Stimulated activated CD8-positive, alpha-beta memory T cell treated with anti-CD3 and anti-CD28 coated beads, Interleukin-7, amount 100 ng/mL, for 1 hour (primary cell): ENCODE results near the gene SBF1.
"Not testable (repeated sequence)": the region's sequence is repeated elsewhere in the genome, so short reads cannot be mapped to it uniquely, and the experiment has no call there.

Experiments
- DNase-seq, 2 donors: peaks; one replicate each; pipeline ENCODE4 v3.0.0-alpha.2; 2020; ENCODE audit warnings: low read depth in 2 of 2

SBF1 gene, protein sequence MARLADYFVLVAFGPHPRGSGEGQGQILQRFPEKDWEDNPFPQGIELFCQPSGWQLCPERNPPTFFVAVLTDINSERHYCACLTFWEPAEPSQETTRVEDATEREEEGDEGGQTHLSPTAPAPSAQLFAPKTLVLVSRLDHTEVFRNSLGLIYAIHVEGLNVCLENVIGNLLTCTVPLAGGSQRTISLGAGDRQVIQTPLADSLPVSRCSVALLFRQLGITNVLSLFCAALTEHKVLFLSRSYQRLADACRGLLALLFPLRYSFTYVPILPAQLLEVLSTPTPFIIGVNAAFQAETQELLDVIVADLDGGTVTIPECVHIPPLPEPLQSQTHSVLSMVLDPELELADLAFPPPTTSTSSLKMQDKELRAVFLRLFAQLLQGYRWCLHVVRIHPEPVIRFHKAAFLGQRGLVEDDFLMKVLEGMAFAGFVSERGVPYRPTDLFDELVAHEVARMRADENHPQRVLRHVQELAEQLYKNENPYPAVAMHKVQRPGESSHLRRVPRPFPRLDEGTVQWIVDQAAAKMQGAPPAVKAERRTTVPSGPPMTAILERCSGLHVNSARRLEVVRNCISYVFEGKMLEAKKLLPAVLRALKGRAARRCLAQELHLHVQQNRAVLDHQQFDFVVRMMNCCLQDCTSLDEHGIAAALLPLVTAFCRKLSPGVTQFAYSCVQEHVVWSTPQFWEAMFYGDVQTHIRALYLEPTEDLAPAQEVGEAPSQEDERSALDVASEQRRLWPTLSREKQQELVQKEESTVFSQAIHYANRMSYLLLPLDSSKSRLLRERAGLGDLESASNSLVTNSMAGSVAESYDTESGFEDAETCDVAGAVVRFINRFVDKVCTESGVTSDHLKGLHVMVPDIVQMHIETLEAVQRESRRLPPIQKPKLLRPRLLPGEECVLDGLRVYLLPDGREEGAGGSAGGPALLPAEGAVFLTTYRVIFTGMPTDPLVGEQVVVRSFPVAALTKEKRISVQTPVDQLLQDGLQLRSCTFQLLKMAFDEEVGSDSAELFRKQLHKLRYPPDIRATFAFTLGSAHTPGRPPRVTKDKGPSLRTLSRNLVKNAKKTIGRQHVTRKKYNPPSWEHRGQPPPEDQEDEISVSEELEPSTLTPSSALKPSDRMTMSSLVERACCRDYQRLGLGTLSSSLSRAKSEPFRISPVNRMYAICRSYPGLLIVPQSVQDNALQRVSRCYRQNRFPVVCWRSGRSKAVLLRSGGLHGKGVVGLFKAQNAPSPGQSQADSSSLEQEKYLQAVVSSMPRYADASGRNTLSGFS (N-terminal part only)

DNA sequence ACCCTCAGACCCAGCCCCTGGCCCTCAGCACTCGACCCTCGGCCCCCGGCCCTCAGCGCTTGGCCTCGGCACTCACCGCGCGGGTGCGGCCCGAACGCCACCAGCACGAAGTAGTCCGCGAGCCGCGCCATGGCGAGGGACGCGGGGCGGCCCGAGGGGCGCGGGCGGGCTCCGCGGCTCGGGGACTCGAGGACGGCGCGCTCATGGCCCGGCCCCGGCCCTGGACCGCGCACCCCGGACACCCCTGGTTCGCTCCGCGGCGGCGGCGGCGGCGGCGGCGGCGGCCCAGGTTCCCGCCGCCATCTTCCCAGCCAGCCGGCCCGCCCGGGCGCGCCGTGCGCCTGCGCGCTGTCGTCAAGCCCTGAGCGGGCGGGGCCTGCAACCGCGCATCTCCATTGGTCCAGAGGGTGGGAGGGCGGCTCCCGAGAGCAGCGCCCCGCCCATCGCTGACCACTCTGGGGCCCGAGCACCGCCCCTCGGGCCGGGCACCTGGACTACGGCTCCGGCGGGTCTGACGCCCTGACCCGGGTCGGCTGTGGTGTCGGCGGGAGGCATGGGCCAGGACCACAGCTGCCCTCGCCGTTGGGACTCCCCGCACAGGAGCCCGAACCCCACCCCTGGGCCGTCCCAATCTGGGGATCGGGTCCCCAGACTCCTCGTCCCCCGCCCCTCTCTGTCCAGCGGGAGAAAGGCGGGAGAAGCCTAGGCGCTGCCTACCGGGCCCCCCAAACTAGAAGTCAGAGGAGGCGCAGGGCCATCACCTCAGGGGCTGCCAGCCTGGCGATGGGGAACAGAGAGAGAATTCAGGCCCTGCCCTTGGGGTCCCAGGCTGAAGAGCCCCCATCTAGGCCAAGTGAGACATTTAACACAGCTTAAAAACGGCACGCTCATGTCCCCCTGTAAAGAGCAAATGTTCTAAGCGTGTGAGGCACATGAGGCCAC lies at the start of gene SBF1:
TSS of gene SBF1 (minus strand) at position 326 of the 942 bp plus-strand sequence. CDS start at position 131, 195 bp downstream.
- peak; percentile 72 to 75 for DNase-seq

DNA sequence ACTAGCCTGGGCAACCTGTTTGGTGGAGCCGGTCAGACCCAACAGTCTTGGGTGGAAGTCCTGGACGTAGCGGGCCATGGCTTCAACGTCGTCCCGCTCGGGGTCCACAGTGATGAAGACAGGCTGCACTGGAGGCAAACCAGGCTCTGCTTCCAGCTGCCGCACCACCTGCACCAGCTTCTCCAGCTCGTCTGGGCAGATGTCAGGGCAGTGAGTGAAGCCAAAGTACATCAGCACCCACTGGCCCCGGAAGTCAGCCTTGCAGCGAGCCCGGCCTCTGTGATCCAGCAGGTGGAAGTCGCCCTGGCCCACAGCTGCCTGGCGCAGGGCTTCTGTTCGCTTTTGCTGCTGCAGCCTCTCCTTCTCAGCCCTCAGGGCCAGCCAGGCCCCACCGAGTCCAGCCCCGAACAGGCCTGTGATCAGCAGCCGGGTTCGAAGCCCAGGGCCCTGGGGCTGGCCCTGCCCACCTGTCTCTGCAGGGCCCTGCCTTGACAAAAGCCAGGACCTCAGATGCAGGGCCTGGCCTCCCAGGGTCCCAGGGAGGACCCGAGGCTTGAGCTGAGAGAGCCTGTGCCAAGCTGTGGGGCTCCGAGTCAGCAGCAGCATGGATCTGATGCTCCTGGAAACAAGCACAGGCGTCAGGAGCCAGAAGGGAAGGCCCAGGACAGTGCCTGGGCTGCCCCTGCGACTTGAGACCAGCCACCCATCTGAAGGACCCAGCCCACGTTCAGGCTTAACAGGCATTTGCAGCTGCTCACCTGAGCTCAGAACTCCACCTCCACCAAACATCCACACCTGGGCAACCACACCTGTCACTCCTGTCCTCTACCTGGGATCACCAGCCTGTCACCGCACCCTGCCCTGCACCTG lies 49.2 kb upstream of the SBF1 start:
- DNase-seq, result no peak

DNA sequence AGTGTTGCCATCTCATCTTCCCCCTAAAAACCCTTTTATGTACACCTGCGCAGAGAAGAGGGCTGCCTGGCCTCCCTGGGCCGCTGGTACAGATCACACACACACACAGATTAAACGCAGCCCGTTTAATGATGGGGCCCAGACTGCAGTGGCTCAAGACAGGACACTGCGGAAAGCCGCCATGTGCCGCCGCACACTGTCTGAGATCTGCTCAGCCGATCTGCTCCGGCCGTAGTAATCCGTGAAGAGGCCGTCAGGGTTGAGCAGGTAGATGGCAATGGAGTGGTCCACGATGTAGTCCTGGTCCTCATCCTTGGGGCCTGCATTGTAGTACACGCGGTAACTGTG lies 48.6 kb upstream of the SBF1 start:
- no peak for DNase-seq

DNA sequence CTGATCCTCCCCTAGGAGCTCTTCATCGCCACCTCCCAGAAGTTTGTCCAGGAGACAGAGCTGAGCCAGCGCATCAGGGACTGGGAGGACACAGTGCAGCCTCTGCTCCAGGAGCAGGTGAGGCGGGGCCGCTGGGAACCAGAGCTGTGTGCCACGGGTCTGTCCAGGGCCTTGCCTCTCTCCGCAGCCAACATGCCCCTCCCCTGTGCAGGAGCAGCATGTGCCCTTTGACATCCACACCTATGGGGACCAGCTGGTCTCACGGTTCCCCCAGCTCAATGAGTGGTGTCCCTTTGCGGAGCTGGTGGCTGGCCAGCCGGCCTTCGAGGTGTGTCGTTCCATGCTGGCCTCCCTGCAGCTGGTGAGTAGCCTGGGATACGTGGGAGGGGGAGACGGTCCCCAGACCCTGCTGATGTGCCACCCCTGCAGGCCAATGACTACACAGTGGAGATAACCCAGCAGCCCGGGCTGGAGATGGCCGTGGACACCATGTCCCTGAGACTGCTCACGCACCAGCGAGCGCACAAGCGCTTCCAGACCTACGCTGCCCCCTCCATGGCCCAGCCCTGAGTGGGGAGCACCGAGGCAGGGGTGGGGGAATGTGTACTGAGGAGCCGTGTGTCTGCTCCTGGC lies 48.1 kb upstream of the SBF1 start:
- no peak for DNase-seq

DNA sequence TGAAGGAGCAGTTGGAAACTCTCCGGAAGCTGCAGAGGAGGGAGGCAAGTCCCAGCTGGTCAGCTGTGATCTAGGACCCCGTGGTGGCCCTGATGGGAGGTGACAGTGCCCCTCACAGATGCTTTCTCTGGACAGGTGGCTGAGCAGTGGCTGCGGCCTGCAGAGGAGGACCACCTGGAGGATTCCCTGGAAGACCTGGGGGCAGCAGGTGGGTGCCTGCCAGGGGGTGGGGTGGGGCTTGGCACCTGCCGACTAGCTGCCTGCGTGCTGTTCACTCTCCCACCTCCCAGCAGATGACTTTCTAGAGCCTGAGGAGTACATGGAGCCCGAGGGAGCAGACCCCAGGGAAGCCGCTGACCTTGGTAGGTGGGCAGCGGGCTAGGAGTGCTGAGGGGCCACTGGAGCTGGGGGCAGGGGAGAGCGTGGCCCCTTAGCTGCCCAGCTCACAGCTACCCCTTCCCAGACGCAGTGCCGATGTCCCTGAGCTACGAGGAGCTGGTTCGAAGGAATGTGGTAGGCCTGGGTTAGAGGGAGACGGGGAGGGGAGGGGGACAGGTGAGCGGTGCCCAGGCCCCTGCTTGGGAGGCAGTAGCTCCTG lies 47.5 kb upstream of the SBF1 start:
- no peak for DNase-seq

DNA sequence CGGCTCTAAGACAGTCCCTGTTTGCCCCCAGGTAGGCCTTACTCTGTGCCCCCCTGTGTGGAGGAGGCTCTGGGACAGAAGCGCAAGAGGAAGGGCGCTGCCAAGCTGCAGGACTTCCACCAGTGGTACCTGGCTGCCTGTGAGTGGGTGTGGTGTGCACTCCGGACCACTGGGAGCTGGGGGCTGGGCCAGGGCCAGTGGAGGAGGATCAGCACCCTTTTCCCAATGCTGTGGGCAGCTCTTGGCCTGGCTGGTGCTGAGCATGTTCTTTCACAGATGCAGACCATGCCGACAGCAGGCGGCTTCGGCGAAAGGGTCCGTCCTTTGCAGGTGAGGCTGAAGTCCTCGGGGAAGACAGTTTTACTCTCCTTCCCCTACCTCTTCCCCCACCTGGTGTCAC lies 46.9 kb upstream of the SBF1 start:
- no peak for DNase-seq

DNA sequence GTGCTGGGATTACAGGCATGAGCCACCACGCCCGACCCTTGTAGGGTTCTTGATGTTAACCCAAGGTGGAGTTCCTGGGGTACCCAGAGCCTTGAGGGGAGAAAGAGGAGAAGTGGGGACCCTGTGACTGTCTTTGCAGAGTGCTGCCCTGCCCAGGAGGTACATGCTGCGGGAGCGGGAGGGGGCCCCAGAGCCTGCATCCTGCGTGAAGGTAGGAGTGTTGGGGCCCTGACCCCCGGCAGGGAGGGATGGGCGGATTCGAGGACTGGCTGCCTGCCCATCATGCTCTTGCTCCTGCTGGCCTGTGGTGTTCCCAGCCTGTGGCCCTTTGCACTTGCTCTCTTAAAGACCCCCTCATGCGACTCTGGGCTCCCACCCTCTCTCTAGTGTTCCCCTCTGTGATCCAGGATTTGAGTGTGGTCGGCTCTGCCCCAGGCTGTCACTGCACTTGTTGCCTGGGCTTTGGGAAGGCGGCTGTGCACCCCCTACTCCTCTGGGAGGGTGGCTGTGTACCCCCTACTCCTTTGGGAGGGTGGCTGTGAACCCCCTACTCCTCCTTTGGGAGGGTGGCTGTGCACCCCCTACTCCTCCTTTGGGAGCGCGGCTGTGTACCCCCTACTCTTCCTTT lies 46.1 kb upstream of the SBF1 start:
- no peak for DNase-seq

DNA sequence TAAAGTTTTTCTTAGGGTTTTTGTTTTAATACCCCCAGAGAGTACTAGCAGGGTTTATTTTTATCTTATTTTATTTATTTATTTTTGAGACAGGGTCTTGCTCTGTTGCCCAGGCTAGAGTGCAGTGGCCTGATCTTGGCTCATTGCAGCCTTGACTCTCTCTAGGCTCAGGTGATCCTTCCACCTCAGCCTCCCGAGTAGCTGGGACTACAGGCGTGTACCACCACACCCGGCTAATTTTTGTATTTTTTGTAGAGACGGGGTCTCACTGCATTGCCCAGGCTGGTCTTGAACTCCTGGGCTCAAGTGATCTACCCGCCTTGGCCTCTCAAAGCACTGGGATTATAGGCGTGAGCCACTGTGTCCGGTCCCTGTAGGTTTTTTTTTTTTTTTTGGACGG lies 45.3 kb upstream of the SBF1 start:
- not testable (repeated sequence) for DNase-seq

DNA sequence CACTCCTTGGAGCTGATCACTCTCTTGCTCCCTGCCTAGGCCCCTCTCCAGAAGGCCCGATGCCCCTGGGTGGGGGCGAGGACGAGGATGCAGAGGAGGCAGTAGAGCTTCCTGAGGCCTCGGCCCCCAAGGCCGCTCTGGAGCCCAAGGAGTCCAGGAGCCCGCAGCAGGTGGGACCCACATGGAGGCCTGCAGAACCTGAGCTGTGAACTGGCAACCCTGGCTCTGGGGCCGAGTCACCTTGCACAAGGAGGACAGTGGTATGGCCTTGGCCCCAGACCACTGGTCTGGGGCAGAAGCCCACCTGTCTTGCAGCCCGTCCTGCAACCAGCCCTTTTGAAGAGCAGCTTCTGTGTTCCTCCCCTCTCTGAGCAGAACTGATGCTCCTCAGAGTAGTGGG lies 44.3 kb upstream of the SBF1 start:
- no peak for DNase-seq

DNA sequence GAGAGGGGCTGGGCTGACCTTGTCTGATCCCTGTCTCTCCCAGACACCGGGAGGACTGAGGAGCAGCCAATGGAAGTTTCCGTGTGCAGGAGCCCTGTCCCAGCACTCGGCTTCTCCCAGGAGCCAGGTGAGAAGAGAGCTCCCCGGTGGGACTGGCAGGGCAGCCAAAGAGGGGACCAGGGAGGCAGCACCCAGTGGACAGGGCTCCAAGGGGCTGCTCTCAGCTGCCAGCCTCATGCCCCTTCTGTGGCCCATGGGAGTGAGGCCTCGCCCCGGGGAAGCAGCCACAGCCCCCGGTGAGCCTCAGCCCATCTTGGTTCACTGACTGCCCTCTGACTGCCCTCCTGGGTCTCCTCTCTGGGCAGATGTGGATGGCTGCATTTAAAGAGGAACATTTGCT lies 43.8 kb upstream of the SBF1 start:
- no peak for DNase-seq

DNA sequence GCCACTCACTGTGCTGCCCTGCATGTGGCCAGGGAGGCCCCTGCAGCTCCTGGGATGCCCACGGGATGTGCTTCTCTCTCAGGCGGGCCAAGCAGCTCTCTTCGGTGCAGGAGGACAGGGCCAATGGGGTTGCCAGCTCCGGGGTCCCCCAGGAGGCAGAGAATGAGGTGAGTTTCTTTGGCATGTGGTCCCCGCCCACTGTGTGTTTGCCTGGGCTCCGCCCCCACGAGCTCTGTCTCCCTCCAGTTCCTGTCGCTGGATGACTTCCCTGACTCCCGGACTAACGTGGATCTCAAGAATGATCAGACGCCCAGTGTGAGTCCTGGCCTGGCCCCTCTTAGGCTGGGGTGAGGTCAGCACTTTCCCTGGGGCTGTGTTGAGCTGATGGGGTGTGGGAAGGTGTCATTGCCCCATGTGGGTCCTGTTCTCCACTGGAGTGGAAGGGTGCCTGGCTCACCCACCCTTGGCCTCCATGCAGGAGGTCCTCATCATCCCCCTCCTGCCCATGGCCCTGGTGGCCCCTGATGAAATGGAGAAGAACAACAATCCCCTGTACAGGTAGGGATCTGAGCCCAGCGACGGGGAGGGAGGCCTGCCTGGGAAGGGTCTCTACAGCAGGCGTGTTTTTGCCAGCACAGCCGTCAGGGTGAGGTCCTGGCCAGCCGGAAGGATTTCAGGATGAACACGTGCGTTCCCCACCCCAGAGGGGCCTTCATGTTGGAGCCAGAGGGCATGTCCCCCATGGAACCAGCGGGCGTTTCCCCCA lies 42.8 kb upstream of the SBF1 start:
- DNase-seq, result no peak

DNA sequence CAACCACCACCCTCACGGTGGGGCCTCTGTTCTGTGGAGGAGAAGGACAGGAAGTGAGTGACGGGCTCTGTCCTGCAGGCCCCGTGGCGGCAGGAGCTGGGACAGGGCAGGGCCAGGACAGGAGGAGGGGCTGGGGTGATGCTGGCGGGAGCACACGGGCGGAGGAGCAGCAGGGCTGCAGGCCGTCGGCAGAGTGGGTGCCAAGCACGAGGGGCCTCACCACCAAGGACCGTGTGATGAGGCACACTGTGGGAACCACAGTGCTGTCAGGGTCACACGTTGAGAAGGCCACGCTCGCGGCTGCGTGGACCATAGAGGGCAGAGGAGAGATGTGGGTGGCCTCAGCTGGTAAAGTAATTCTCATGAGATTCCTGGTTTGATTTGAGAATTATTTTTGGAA lies 42.1 kb upstream of the SBF1 start:
- DNase-seq, result no peak

DNA sequence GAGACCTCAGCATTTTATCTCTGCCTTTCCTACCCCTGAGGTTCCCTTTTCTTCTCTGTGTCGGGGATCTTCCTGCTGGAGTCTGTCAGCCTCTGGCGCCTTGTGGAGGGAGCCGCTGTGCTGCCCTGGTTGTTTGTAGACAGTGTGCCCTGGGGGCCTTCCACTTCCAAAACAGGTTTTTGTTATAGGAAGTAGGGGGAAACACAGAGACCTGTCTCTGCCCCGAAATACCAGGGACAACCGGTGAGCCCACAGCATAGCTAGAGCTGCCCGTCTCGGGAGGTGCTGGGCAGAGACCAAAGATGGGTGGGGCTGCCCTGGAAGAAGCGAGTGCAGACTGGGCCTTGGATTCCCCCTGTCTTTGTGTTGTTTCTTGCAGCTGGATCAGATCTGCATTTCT lies 41.2 kb upstream of the SBF1 start:
- no peak for DNase-seq

DNA sequence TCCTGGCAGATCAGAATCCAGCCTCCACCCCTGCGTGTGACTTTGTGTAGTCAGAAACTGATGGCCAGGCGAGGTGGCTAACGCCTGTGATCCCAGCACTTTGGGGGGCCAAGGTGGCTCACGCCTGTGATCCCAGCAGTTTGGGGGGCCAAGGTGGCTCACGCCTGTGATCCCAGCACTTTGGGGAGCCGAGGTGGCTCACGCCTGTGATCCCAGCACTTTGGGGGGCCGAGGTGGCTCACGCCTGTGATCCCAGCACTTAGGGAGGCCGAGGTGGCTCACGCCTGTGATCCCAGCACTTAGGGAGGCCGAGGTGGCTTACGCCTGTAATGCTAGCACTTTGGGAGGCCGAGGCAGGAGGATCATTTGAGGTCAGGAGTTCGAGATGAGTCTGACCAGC lies 38.3 kb upstream of the SBF1 start:
- DNase-seq, result no peak

DNA sequence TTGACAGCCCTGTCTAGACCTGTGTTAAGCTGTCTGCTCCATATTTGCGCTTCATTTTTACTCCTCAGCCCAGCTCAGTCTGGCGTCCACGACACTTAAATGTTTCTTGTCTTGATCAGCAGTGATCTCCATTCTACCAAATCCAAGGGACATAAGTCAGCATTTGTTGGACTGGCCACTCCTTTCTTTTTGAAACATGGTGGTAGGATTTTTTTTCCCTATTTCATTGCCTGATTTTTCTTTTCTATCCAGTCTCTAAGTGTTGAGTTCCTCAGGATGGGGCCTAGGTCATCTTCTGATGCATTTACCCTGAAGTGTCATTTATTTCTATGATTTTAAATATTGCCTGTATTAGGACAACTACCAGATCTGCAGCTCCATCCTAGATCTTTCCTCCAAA lies 34.1 kb upstream of the SBF1 start:
- no peak for DNase-seq

DNA sequence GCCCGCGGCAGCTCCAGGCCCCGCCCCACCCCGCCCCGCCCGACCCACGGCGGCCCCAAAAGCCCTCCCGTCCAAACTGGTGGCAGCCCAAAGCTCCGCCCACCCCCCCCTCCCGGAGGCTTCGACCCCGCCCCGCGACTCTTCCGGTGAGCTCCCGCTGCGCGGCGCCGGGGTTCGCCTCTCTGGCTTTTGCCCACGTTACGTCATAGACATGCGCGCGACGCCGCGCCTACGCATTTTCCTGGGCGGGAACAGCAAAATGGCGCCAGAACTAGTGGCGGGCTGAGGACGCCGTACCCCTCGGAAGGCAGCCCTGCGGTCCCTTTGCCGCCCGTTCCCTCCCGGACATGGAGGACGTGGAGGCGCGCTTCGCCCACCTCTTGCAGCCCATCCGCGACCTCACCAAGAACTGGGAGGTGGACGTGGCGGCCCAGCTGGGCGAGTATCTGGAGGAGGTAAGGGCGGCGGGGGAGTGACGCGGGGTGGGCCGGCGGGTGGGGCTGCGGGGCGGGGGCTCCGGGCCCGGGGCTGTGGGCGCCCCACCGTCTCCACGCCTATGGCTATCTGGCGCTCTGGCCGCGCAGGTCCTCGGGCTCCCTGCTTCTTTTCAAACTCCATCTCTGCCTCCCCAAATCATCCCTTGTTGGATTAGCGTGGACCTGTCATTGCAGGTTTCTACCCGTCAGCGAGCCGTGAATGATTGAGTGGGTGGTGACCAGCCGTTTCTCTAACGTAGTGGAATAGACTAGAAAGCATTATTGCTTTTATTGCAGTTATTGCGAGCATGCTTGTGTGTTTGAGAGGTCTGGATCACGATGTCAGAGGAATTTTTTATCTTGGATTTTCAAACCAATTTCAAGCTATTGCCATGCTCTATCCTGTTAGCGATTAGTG lies 33.4 kb upstream of the SBF1 start, which contains the start of gene NCAPH2:
TSS of gene NCAPH2 (plus strand) at position 234 of the 894 bp plus-strand sequence. CDS start at position 348, 114 bp downstream.
- DNase-seq, result peak; percentile 96 to 98
